ENCODE results near the gene B4GALNT1.

The B4GALNT1 gene

DNA sequence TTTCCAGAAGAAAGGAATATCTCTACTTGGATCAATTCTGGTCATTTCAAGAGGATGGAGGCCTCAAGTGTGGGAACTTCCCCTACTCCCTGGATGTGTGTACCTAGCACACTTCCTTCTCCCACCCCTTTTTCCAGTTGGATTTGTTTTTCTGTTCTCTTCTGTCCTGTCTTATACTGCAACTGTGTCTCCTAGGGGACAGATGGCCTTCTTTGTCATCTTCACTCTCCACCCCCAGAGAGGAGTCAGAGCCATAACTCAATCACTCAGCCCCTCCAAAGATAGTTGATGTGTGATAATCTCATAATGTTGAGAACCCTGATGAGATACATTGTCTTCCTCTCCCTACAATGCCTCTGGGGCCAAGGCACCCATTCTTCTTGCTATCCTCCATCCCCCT, 30.5 kb downstream of the B4GALNT1 start:
- DNase-seq (ENCODE audit: low read depth), result no peak
- TF ChIP-seq, protein P1, sequence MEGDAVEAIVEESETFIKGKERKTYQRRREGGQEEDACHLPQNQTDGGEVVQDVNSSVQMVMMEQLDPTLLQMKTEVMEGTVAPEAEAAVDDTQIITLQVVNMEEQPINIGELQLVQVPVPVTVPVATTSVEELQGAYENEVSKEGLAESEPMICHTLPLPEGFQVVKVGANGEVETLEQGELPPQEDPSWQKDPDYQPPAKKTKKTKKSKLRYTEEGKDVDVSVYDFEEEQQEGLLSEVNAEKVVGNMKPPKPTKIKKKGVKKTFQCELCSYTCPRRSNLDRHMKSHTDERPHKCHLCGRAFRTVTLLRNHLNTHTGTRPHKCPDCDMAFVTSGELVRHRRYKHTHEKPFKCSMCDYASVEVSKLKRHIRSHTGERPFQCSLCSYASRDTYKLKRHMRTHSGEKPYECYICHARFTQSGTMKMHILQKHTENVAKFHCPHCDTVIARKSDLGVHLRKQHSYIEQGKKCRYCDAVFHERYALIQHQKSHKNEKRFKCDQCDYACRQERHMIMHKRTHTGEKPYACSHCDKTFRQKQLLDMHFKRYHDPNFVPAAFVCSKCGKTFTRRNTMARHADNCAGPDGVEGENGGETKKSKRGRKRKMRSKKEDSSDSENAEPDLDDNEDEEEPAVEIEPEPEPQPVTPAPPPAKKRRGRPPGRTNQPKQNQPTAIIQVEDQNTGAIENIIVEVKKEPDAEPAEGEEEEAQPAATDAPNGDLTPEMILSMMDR (conservative IDR thresholded peaks at IDR 0.05; ENCODE audit: low read depth, low read length), result no peak
- no peak overlapping the region for H3K4me3 ChIP-seq (ENCODE audit: low read length)

DNA sequence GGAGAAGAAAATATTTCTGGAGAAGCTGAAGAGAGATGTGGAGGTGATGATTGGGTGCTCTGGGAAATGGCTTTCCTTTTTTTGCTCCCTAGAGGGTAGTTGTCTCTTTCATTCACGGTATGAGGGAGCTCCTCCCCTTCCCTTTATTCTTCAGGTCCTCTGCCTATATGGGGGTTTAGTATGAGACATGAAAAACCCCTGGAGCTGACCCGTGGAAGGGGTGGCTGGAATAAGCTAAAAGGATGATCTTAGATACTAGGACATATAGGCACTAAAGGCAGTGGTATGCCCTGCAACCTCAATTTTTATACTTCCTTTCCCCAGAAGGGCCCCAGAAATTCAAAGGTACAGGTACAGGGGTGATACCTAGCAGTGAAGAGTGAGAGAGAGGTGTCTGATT, 32.6 kb downstream of the B4GALNT1 start:
- no peak for DNase-seq (ENCODE audit: low read depth)
- TF ChIP-seq, protein P1 (conservative IDR thresholded peaks at IDR 0.05; ENCODE audit: low read depth, low read length), result no peak
- no peak overlapping the region for H3K4me3 ChIP-seq (ENCODE audit: low read length)

DNA sequence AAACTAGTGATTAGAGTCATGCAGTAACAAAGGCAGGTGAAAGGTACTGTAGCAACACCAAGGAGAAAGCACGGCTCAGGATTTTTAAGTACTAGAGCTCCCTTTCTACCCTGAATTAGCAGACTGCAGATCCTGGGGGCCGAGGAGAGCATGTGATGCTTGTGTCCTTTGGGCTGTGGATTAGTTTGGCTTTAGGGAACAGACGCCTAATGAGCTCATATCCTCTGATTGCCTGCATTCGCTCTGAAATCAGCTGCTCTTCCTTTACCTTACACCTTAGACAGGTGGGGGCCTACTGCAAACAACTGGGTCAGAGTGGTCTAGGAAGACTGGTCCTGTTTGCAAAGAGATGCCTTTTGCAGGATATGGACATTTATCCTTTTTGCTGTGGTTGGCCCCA, 39.8 kb downstream of the B4GALNT1 start:
- DNase-seq (ENCODE audit: low read depth), result no peak
- TF ChIP-seq, protein P1 (conservative IDR thresholded peaks at IDR 0.05; ENCODE audit: low read depth, low read length), result no peak
- H3K4me3 ChIP-seq (ENCODE audit: low read length), result no peak overlapping the region

- TF ChIP-seq, protein P1 (conservative IDR thresholded peaks at IDR 0.05; ENCODE audit: low read depth, low read length), result no peak
- DNase-seq (ENCODE audit: low read depth), result no peak
- no peak overlapping the region for H3K4me3 ChIP-seq (ENCODE audit: low read length)
Measured at GRCh38 chr12:57592551-57593165, 40.3 kb downstream of the B4GALNT1 start.

- peak overlapping the region; percentile 91 for H3K4me3 ChIP-seq (ENCODE audit: low read length)
- TF ChIP-seq, protein P1 (conservative IDR thresholded peaks at IDR 0.05; ENCODE audit: low read depth, low read length), result no peak
- no peak for DNase-seq (ENCODE audit: low read depth)
Measured at GRCh38 chr12:57591782-57592325, 41.1 kb downstream of the B4GALNT1 start.

- TF ChIP-seq, protein P1 (conservative IDR thresholded peaks at IDR 0.05; ENCODE audit: low read depth, low read length), result no peak
- DNase-seq (ENCODE audit: low read depth), result peak; percentile 20
- peak within 1 kb of the TSS; percentile 91 for H3K4me3 ChIP-seq (ENCODE audit: low read length)
Measured at GRCh38 chr12:57590864-57591781, 41.9 kb downstream of the B4GALNT1 start, which contains the start of gene PIP4K2C. Gene PIP4K2C, plus strand, starts transcription at chr12:57591192. Its CDS starts 98 bp downstream, at chr12:57591290.

All from retinal pigment epithelial cell (primary cell).